ENCODE results near the gene B4GAT1. TPM values are rescaled to one million over a fixed set of nuclear protein-coding genes. Genes with fewer than 3 reads are reported as not detected.

B4GAT1 gene
- total and polyA plus RNA-seq, 2 donors (not counting 3 experiments of a cell fraction or from before 2014, with no cell fraction given), result 21.2 to 21.6 TPM

DNA sequence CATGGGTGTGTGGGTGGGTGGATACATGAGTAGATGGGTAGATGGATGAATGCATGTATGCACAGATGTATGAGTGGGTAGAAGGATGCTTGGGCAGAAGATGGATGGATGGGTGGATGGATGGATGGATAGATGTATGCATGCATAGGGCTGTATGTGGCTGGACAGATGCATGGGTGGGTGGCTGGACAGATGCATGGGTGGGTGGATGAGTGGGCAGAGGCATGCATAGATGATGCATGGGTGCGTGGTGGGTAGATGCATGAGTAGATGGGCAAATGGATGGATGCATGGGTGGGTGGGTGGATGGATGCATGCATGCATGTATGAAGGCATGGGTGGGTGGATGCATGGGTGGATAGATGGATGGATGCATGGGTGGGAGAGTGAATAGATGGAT lies 23.7 kb downstream of the B4GAT1 start:
- FAIRE-seq, result no peak
- POLR2A ChIA-PET, result no interaction called here

DNA sequence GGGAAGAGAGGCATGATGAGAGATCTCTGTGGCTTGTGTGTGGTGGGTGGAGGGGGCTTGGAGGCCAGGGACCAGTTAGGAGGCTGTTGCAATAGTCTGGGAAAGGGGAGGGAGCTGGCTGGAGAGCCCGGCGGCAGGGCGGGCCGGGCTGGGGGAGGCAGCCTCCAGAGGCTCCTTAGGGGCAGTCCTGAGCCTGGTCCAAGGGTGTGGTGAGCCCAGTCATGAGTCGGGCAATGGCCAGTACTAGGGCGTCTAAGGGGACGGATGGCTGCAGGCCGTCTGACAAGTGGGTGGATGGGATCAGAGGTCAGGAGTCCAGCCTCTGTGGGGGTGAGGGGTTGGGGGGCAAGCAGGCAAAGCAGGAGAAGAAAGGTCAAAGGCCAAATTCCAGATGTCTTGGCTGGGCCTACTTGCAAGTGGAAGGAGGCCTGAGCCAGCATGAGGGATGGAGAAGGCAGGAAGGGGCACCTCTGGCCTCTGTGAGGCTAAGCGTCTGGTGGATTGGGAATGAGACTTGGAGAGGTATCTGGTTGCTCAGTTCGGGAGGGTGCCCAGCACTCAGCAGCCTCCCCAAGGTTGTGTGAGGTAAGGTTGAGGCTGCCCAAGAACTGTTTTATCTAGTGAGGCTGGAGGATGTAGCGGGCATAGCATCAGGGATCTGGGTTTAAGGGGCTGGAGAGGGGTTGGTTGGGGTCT lies 24.5 kb downstream of the B4GAT1 start:
- FAIRE-seq (no peak), DNase-seq (ENCODE audit: low read depth, low spot score) (no peak)
- H3K9me1 ChIP-seq (replicated peaks; ENCODE audit: control insufficient read depth, extremely low read depth, insufficient read depth, low read length), result no peaks in the 10 kb centered on the region
- H3K4me1 ChIP-seq (ENCODE audit: control insufficient read depth, extremely low read depth, insufficient read depth, low read length), result no peaks in the 10 kb centered on the region
- H3K9me3 ChIP-seq (replicated peaks; ENCODE audit: control insufficient read depth, insufficient read depth, low read length), result no peaks in the 10 kb centered on the region
- H3K79me2 ChIP-seq (ENCODE audit: control insufficient read depth, insufficient read depth, low read length), result no peaks in the 10 kb centered on the region
- no peak overlapping the region for H3K4me3 ChIP-seq (replicated peaks in 1 of 3; ENCODE audit: insufficient read depth in 1 of 3, low read depth in 1 of 3, low read length in 3 of 3)
- TF ChIP-seq FOS (IDR thresholded peaks at IDR 0.05; ENCODE audit: borderline replicate concordance, insufficient read depth, low read length) (no peak), MYC (IDR thresholded peaks at IDR 0.05; ENCODE audit: low read depth, low read length) (no peak), POLR2AphosphoS5 (IDR thresholded peaks at IDR 0.05; ENCODE audit: insufficient read depth, low read depth, low read length) (no peak), POLR2A (IDR thresholded peaks at IDR 0.05; ENCODE audit: low read depth, low read length) (no peak), JUN (IDR thresholded peaks at IDR 0.05; ENCODE audit: borderline replicate concordance, insufficient read depth, insufficient read length, low read depth) (no peak), GATA2 (IDR thresholded peaks at IDR 0.05; ENCODE audit: insufficient read depth, insufficient read length, low read depth, low read length) (no peak), EZH2 (IDR thresholded peaks at IDR 0.05; ENCODE audit: borderline replicate concordance, low read depth, low read length, severe bottlenecking) (no peak)
- TF ChIP-seq, protein P1, sequence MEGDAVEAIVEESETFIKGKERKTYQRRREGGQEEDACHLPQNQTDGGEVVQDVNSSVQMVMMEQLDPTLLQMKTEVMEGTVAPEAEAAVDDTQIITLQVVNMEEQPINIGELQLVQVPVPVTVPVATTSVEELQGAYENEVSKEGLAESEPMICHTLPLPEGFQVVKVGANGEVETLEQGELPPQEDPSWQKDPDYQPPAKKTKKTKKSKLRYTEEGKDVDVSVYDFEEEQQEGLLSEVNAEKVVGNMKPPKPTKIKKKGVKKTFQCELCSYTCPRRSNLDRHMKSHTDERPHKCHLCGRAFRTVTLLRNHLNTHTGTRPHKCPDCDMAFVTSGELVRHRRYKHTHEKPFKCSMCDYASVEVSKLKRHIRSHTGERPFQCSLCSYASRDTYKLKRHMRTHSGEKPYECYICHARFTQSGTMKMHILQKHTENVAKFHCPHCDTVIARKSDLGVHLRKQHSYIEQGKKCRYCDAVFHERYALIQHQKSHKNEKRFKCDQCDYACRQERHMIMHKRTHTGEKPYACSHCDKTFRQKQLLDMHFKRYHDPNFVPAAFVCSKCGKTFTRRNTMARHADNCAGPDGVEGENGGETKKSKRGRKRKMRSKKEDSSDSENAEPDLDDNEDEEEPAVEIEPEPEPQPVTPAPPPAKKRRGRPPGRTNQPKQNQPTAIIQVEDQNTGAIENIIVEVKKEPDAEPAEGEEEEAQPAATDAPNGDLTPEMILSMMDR (IDR thresholded peaks at IDR 0.05; ENCODE audit: extremely low read depth in 1 of 2, insufficient read depth in 1 of 2, low read depth in 1 of 2, low read length in 2 of 2), result no peak
- TF ChIP-seq, protein P2, sequence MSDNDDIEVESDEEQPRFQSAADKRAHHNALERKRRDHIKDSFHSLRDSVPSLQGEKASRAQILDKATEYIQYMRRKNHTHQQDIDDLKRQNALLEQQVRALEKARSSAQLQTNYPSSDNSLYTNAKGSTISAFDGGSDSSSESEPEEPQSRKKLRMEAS (IDR thresholded peaks at IDR 0.05; ENCODE audit: insufficient read depth, insufficient read length), result no peak
- BruUV-seq (replicated peaks), result no TSS peak
- no peak overlapping the region for H3K9ac ChIP-seq (replicated peaks; ENCODE audit: extremely low read depth, insufficient read depth, low read length)
- no peaks in the 10 kb centered on the region for H4K20me1 ChIP-seq (replicated peaks; ENCODE audit: control insufficient read depth, extremely low read depth, insufficient read depth, low read length)
- CTCF ChIA-PET, result interaction anchor here (2.0 kb wide), 1 partner anchor 11 kb away, joined by 24 read pairs; no protein-coding TSS in a partner anchor
- dilution Hi-C loops (cut with MboI; ENCODE audit: extremely low pct_ligation_motif_present, low sequenced_read_pairs), result no loop called here
- no peaks in the 10 kb centered on the region for H3K36me3 ChIP-seq (ENCODE audit: control insufficient read depth in 2 of 2, extremely low read depth in 1 of 2, insufficient read depth in 2 of 2, low read length in 2 of 2)
- peaks cover 2 to 7% of the 10 kb centered on the region in 2 experiments for H3K27me3 ChIP-seq (ENCODE audit: control insufficient read depth in 2 of 2, insufficient read depth in 2 of 2, low read length in 2 of 2)
- no peak overlapping the region for H3K27ac ChIP-seq (ENCODE audit: insufficient read depth, low read depth, low read length)
- POLR2A ChIA-PET, result no interaction called here
- H3K4me2 ChIP-seq (ENCODE audit: insufficient read depth, low read length), result no peak overlapping the region
- intact Hi-C loops (cut with micrococcal nuclease), result no loop called here
- H2AFZ ChIP-seq (ENCODE audit: low read depth, low read length), result no peak overlapping the region

More for the DNA sequence above, 23.7 kb downstream of the B4GAT1 start:
- CTCF ChIA-PET, result interaction anchor here (4.0 kb wide), 1 partner anchor 11 kb away, joined by 56 read pairs; no protein-coding TSS in a partner anchor
- H3K4me3 ChIP-seq (replicated peaks in 1 of 3; ENCODE audit: insufficient read depth in 1 of 3, low read depth in 1 of 3, low read length in 3 of 3), result no peak overlapping the region
- no peak overlapping the region for H3K4me2 ChIP-seq (ENCODE audit: insufficient read depth, low read length)
- H3K9me1 ChIP-seq (replicated peaks; ENCODE audit: control insufficient read depth, extremely low read depth, insufficient read depth, low read length), result no peaks in the 10 kb centered on the region
- H3K79me2 ChIP-seq (ENCODE audit: control insufficient read depth, insufficient read depth, low read length), result no peaks in the 10 kb centered on the region
- H3K36me3 ChIP-seq (ENCODE audit: control insufficient read depth in 2 of 2, extremely low read depth in 1 of 2, insufficient read depth in 2 of 2, low read length in 2 of 2), result no peaks in the 10 kb centered on the region
- H3K9ac ChIP-seq (replicated peaks; ENCODE audit: extremely low read depth, insufficient read depth, low read length), result no peak overlapping the region
- H2AFZ ChIP-seq (ENCODE audit: low read depth, low read length), result no peak overlapping the region
- intact Hi-C loops (cut with micrococcal nuclease) (no loop called here), dilution Hi-C loops (cut with MboI; ENCODE audit: extremely low pct_ligation_motif_present, low sequenced_read_pairs) (no loop called here)
- peaks cover 6% of the 10 kb centered on the region for H3K4me1 ChIP-seq (ENCODE audit: control insufficient read depth, extremely low read depth, insufficient read depth, low read length)
- TF ChIP-seq JUN (IDR thresholded peaks at IDR 0.05; ENCODE audit: borderline replicate concordance, insufficient read depth, insufficient read length, low read depth) (no peak), FOS (IDR thresholded peaks at IDR 0.05; ENCODE audit: borderline replicate concordance, insufficient read depth, low read length) (no peak)
- TF ChIP-seq, protein P2 (IDR thresholded peaks at IDR 0.05; ENCODE audit: insufficient read depth, insufficient read length), result no peak
- H3K9me3 ChIP-seq (replicated peaks; ENCODE audit: control insufficient read depth, insufficient read depth, low read length), result no peaks in the 10 kb centered on the region
- H3K27ac ChIP-seq (ENCODE audit: insufficient read depth, low read depth, low read length), result no peak overlapping the region
- no peaks in the 10 kb centered on the region for H4K20me1 ChIP-seq (replicated peaks; ENCODE audit: control insufficient read depth, extremely low read depth, insufficient read depth, low read length)
- BruUV-seq (replicated peaks), result no TSS peak
- no peak for DNase-seq (ENCODE audit: low read depth, low spot score)
- peaks cover 0 to 3% of the 10 kb centered on the region in 2 experiments for H3K27me3 ChIP-seq (ENCODE audit: control insufficient read depth in 2 of 2, insufficient read depth in 2 of 2, low read length in 2 of 2)
